HG03097 (cell line): ENCODE data around the gene CDC42BPG.
"Not testable (repeated sequence)": the region's sequence is repeated elsewhere in the genome, so short reads cannot be mapped to it uniquely, and the experiment has no call there.

ENCODE experiments used
- ATAC-seq: cut with Tn5 transposase; IDR thresholded peaks from one replicate; pipeline ENCODE4 v1.9.1; 2021; ENCODE audit not compliant: unreplicated experiment, low FRiP score

The CDC42BPG gene

GRCh38 chr11:64852804-64853509 lies 8.5 kb upstream of the CDC42BPG start:
- no peak for ATAC-seq

GRCh38 chr11:64851831-64852351 lies 7.4 kb upstream of the CDC42BPG start:
- ATAC-seq, result no peak

- peak; percentile 68 for ATAC-seq
Measured at GRCh38 chr11:64850979-64851567, 6.6 kb upstream of the CDC42BPG start.

GRCh38 chr11:64849598-64850356 lies 5.3 kb upstream of the CDC42BPG start:
- ATAC-seq, result no peak

GRCh38 chr11:64848826-64849597 lies 4.6 kb upstream of the CDC42BPG start:
- ATAC-seq, result no peak

GRCh38 chr11:64848214-64848825 lies 3.9 kb upstream of the CDC42BPG start:
- no peak for ATAC-seq

GRCh38 chr11:64846998-64847666 lies 2.7 kb upstream of the CDC42BPG start:
- ATAC-seq, result no peak

- not testable (repeated sequence) for ATAC-seq
Measured at GRCh38 chr11:64845776-64846129, 1.3 kb upstream of the CDC42BPG start.

- no peak for ATAC-seq
Measured at GRCh38 chr11:64845129-64845775, 799 bp upstream of the CDC42BPG start.

GRCh38 chr11:64843686-64844329 lies 645 bp downstream of the CDC42BPG start:
- ATAC-seq, result no peak

- no peak for ATAC-seq
Measured at GRCh38 chr11:64842851-64843685, 1.4 kb downstream of the CDC42BPG start.

GRCh38 chr11:64842366-64842759 lies 2.1 kb downstream of the CDC42BPG start:
- no peak for ATAC-seq

- no peak for ATAC-seq
Measured at GRCh38 chr11:64841592-64842365, 2.7 kb downstream of the CDC42BPG start.

GRCh38 chr11:64839887-64840782 lies 4.3 kb downstream of the CDC42BPG start:
- ATAC-seq, result no peak

- no peak for ATAC-seq
Measured at GRCh38 chr11:64839335-64839734, 5.1 kb downstream of the CDC42BPG start.

GRCh38 chr11:64838600-64839334 lies 5.7 kb downstream of the CDC42BPG start:
- ATAC-seq, result no peak
